Ovary (tissue), 3 donors: ENCODE data around the gene PTGES2.
"Not testable (repeated sequence)": the region's sequence is repeated elsewhere in the genome, so short reads cannot be mapped to it uniquely, and the experiment has no call there.

ENCODE experiments used
- EP300 ChIP-seq: sonication (generic); formaldehyde crosslinking; IDR thresholded peaks from one replicate; pipeline ENCODE4 v1.6.1; 2017; ENCODE audit warnings: antibody characterized with exemption
- POLR2A ChIP-seq: fragments of 450-650 bp; IDR thresholded peaks from one replicate; pipeline ENCODE4 v1.6.1; 2017; ENCODE audit warnings: antibody characterized with exemption, mild to moderate bottlenecking, moderate library complexity
- TF ChIP-seq, protein P1 (sequence below), 3 donors: fragments of 450-650 bp in 2 of 3; fragments of 200-600 bp in 1 of 3; IDR thresholded peaks; one replicate each; pipeline versions ENCODE4 v1.5.1 to v1.8.0; 2016 to 2022; ENCODE audit warnings: antibody characterized with exemption in 3 of 3, mild to moderate bottlenecking in 1 of 3
- donor health status: DM: no; HTN: no; CAD: no.

DNA sequence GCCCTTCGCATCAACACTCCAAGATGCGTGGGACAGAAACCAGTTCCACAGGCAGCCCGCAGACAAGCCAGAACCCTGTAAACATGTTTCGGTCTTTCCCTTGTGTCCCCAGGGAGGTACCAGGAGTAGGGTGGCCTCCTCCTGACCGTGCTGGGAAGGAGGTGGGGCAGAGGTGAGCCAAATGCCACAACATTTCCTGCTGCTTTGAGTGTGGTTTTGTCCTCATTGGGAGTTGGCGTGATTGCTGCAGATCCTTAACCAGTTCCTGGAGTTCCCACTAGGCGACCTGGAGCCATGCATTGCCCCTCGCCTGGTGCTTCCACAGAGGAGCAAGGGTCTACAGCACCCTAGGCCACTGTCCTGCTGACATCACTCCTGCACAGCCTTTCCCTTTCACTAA lies 8.0 kb upstream of the PTGES2 start:
- not testable (repeated sequence) for TF ChIP-seq POLR2A, EP300
- TF ChIP-seq, protein P1, sequence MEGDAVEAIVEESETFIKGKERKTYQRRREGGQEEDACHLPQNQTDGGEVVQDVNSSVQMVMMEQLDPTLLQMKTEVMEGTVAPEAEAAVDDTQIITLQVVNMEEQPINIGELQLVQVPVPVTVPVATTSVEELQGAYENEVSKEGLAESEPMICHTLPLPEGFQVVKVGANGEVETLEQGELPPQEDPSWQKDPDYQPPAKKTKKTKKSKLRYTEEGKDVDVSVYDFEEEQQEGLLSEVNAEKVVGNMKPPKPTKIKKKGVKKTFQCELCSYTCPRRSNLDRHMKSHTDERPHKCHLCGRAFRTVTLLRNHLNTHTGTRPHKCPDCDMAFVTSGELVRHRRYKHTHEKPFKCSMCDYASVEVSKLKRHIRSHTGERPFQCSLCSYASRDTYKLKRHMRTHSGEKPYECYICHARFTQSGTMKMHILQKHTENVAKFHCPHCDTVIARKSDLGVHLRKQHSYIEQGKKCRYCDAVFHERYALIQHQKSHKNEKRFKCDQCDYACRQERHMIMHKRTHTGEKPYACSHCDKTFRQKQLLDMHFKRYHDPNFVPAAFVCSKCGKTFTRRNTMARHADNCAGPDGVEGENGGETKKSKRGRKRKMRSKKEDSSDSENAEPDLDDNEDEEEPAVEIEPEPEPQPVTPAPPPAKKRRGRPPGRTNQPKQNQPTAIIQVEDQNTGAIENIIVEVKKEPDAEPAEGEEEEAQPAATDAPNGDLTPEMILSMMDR (IDR thresholded peaks at IDR 0.05) = not testable (repeated sequence)
